Mammary epithelial cell (primary cell): ENCODE data around the gene TMEM88.

ENCODE experiments used
- CTCF ChIP-seq, 2 donors: IDR thresholded peaks in 1 of 2; conservative IDR thresholded peaks in 1 of 2; 2 replicates each; pipeline ENCODE4 v1.5.1; 2011 to 2012; ENCODE audit warnings: inconsistent platforms in 2 of 2, low read length in 2 of 2, mild to moderate bottlenecking in 2 of 2, control low read depth in 1 of 2, low read depth in 1 of 2; ENCODE audit not compliant: insufficient read depth in 1 of 2; ENCODE audit errors: extremely low read depth in 1 of 2
- EZH2 ChIP-seq: IDR thresholded peaks from 2 replicates; pipeline ENCODE4 v1.6.1; 2012; ENCODE audit warnings: low read length, inconsistent platforms, borderline replicate concordance

- TF ChIP-seq CTCF (conservative IDR thresholded peaks at IDR 0.05 in 1 of 2, IDR thresholded peaks at IDR 0.05 in 1 of 2; ENCODE audit: extremely low read depth in 1 of 2, insufficient read depth in 1 of 2, low read depth in 1 of 2, low read length in 2 of 2) (no peak), EZH2 (no peak)
Observed at GRCh38 chr17:7864995-7865650, 10.3 kb downstream of the TMEM88 start.
